ENCODE data around the gene CD46.
"Not testable (repeated sequence)": the region's sequence is repeated elsewhere in the genome, so short reads cannot be mapped to it uniquely, and the experiment has no call there.

Gene CD46

GRCh38 chr1:207751463-207751789 is 428 bp upstream of the CD46 start:
- DNase-seq, result not testable (repeated sequence)

GRCh38 chr1:207752456-207752998 is 673 bp downstream of the CD46 start:
- DNase-seq, result no peak

GRCh38 chr1:207753611-207754010 is 1.8 kb downstream of the CD46 start:
- DNase-seq, result no peak

GRCh38 chr1:207754011-207754410 is 2.2 kb downstream of the CD46 start:
- no peak for DNase-seq

DNA sequence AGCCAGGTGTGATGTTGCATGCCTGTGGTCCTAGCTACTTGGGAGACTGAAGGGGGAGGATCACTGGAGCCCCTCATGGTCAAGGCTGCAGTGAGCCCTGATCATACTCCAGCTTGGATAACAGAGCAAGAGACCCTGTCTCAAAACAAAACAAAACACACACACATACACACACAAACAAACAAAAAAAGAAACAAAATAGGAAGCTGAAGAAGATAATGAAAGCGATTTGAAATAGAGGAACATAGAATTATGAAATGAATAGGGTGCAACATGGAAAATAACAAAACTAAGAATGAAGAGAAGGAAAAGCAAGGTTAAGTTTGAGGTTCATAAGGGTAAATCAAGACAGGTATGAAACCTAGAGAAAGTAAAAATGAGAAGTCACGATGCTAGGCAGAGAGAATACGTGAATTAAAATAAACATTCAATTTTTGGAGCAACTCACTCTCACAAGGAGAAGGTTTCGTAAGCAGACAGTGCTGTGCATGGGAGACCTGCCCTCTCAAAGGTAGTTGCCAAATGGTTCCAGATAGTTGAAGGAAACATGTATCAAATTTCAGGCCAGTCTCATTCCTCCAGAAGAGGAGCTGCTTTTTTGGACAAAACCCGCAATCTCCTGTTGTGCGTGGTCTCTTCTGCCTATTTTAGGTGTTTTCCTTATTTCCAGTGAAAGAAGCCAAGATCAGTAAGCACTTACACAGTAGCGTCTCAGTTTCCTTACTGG is 3.3 kb downstream of the CD46 start:
- DNase-seq, result no peak

DNA sequence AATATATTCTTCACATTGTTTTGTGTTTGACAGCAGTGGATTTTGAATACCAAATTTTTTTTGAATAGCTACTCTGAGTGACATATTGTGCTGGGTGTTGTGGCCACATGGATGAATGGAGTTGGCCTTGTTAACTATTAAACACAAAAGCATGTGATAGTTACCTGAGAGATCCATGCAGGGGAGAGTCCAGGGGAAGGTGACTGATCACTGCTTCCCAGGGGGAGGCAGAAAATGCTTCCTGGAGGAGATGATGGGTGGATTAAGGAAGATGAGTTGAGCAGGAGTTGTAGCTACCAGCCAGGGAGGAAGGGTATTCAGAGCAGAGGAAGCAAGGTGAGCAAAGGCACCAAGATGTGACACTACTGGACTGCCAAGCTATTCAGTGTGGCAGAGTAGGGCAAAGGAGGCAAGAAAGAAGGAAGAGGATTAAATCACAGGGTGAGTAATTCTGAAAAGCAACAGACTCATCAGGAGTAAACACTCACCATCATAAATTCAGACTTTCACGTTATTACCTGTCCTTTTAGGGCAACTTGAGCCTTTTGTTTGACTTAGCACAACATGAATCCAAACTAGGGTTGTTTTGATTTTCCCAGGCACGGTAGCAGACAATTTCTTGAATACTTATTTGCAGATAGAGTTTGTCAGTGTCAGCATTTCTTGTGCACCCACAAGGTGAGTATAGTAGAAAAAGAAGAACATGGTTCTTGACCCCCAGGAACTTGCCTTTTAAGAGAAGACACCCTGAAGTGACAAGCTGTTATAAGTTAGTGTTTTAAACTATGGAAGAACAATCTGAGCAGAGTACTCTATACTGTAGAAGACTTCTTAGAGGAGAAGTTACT is 4.2 kb downstream of the CD46 start:
- DNase-seq, result no peak

DNA sequence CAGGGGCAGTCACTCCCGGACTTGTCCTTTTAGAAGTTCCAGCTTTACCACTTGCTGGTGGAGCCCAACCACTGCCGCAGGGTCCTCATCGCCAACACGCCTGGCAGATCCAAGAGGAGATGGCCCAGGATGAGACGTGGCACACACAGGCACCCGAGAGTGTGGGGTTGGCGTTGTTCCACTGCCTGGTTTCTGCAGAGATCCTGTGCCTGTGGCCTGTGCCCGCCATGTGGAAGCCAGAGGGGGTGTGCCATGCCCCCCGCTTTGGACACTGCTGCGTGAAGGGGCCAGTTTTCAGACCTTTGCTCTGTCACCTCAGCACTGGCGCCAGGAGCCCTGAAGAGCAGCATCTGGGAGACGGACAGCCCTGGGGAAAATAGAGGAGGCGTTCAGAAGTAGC is 10.8 kb downstream of the CD46 start:
- no peak for DNase-seq

GRCh38 chr1:207763091-207763490 is 11.2 kb downstream of the CD46 start:
- DNase-seq, result no peak

DNA sequence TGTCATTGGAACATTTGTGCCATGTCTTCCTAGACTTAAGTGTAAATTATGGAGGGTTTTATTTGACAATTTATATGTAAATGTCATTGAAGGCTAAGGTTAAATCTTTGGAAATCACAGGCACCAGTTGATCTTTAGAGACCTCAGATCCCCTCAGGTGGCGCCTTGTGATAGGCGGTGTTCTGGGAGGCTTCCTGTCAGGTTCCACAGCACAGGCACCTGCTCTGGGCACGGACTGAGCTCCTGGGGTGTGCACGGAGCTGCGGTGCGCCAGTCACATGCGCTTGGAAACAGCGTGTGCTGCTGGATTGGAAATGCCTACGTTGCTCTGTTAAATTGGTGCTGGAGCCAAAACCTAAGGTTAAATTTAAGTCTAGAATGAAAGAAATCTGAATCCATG is 12.1 kb downstream of the CD46 start:
- no peak for DNase-seq

DNA sequence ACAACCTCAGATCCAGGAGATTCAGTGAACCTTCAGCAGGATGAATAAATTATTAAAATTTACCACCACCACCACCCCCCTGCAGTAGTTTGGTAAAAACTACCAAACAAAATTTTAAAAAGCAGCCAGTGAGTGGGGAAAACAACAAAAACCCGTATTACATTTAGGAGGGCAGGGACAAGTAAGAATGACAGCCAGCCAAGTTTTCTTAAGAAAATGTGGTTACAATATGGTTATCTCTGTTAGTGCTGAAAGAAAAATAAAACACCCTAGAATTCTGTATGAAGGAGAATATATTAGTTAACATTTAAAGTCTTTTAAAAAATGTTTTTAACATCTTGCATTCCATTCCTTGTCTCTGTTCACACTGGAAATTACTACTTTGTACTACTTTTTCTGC is 14.7 kb downstream of the CD46 start:
- no peak for DNase-seq

- DNase-seq, result not testable (repeated sequence)
Measured at GRCh38 chr1:207770514-207770913, 18.7 kb downstream of the CD46 start.

DNA sequence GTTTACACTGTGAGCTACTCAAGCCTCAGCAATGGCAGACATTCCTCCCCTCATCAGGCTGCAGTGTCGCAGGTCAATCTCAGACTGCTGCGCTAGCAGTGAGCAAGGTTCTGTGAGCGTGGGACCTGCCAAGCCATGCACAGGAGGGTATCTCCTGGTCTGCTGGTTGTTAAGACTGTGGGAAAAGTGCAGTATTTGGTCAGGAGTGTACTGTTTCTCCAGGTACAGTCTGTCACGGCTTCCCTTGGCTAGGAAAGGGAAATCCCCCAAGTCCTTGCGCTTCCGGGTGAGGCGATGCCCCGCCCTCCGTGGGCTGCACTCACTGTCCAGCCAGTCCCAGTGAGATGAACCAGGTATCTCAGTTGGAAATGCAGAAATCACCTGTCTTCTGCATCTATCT is 24.2 kb downstream of the CD46 start:
- DNase-seq, result not testable (repeated sequence)

- not testable (repeated sequence) for DNase-seq
Measured at GRCh38 chr1:207777412-207777811, 25.6 kb downstream of the CD46 start.

- no peak for DNase-seq
Measured at GRCh38 chr1:207779008-207779407, 27.2 kb downstream of the CD46 start.

DNA sequence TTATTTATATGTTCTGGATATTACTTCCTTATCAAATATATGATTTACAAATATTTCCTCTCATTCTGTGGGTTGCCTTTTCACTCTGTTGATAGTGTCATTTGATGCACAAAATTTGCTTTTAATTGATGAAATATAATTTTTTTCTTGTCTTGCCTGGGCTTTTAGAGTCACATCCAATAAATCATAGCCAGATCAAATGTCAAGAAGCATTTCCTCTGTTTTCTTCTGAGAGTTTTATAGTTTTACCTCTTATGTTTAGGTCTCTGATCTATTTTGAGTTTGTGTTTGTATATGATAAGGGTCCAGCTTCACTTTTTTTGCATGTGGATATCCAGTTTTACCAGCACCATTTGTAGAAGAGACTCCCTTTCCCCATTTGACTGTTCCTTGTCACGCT is 29.5 kb downstream of the CD46 start:
- no peak for DNase-seq

GRCh38 chr1:207787776-207788175 is 35.9 kb downstream of the CD46 start:
- no peak for DNase-seq

DNA sequence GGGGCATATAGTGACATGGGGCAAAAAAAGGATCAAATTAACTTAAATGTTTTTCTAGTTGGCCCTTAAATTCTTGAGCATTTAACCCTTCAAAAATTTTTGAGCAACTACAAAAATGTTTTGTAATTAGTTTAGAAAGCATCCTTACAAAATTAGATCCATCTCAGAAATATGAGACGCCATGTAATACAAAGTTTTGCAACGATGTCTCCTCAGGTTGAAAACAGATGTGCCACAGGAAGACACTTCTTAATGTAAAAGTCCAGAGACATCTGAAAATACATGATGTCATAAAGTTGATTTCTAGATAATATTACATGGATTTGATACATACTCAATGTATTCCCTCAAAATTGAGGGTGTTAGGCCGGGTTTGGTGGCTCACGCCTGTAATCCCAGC is 37.5 kb downstream of the CD46 start:
- no peak for DNase-seq

GRCh38 chr1:207789792-207790787 is 38.2 kb downstream of the CD46 start:
- no peak for DNase-seq

DNA sequence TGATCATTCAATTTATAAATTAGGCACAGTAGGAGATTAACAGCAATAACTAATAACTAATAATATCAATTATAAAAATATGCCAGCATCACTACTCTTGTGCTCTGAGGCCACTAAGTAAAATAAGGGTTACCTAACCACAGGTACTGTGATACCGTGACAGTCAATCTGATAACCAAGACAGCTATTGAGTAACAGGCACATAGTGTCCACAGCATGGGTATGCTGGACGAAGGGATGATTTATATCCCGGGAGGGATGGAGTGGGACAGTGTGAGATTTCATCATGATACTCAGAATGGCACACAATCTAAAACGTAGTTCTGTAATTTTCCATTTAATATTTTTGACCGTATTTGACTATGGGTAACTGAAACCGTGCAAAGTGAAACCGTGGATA is 39.4 kb downstream of the CD46 start:
- no peak for DNase-seq

DNA sequence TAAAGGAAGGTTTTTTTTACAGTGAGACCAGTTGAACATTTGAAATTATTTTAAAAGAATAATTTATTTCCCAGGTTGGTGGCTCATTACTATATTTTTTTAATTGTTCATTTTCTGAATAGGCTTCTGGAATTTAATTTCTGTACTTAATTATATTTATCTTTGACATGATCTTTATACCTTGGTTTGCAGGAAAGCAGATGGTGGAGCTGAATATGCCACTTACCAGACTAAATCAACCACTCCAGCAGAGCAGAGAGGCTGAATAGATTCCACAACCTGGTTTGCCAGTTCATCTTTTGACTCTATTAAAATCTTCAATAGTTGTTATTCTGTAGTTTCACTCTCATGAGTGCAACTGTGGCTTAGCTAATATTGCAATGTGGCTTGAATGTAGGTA is 41.5 kb downstream of the CD46 start:
- DNase-seq, result no peak

DNA sequence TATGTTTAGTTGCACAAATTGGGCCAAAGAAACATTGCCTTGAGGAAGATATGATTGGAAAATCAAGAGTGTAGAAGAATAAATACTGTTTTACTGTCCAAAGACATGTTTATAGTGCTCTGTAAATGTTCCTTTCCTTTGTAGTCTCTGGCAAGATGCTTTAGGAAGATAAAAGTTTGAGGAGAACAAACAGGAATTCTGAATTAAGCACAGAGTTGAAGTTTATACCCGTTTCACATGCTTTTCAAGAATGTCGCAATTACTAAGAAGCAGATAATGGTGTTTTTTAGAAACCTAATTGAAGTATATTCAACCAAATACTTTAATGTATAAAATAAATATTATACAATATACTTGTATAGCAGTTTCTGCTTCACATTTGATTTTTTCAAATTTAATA is 43.0 kb downstream of the CD46 start:
- no peak for DNase-seq

GRCh38 chr1:207797229-207797973 is 45.5 kb downstream of the CD46 start:
- DNase-seq, result peak; percentile 68
